Suprapubic skin (tissue), 4 donors: Measurements from ENCODE around the gene EXPH5. TPM values are rescaled to one million over a fixed set of nuclear protein-coding genes. Genes with fewer than 3 reads are reported as not detected.
A peak's percentile ranks its signal among the peaks of the same experiment; 100 is the strongest.

Source experiments
- DNase-seq, 2 donors: peaks; one replicate each; pipeline ENCODE4 v3.0.0-alpha.2; 2019; ENCODE audit warnings: low spot score in 2 of 2
- H3K27ac ChIP-seq: fragments of 200-600 bp; sonication (generic); one replicate; pipeline ENCODE4 v1.5.1; 2019
- H3K27me3 ChIP-seq: fragments of 200-600 bp; sonication (generic); one replicate; pipeline ENCODE4 v1.5.1; 2019
- H3K36me3 ChIP-seq: fragments of 200-600 bp; sonication (generic); one replicate; pipeline ENCODE4 v1.5.1; 2019
- H3K4me1 ChIP-seq: fragments of 200-600 bp; sonication (generic); one replicate; pipeline ENCODE4 v1.5.1; 2019
- H3K4me3 ChIP-seq: fragments of 200-600 bp; sonication (generic); one replicate; pipeline ENCODE4 v1.5.1; 2019; ENCODE audit warnings: mild to moderate bottlenecking
- H3K9me3 ChIP-seq: fragments of 200-600 bp; sonication (generic); one replicate; pipeline ENCODE4 v1.5.1; 2019
- EP300 ChIP-seq: sonication (generic); formaldehyde crosslinking; IDR thresholded peaks from one replicate; pipeline ENCODE4 v1.6.1; 2017; ENCODE audit warnings: antibody characterized with exemption
- POLR2A ChIP-seq, 2 donors: fragments of 450-650 bp; IDR thresholded peaks; one replicate each; pipeline ENCODE4 v1.6.1; 2017; ENCODE audit warnings: antibody characterized with exemption in 2 of 2, mild to moderate bottlenecking in 2 of 2, moderate library complexity in 2 of 2
- POLR2AphosphoS5 ChIP-seq, 3 donors: sonication (generic); formaldehyde crosslinking; IDR thresholded peaks; one replicate each; pipeline ENCODE4 v1.6.1; 2017; ENCODE audit warnings: antibody characterized with exemption in 3 of 3
- WGBS: methylation state at CpG from one replicate; pipeline ENCODE4 v1.1.5; 2018; 5-methylcytosine and 5-hydroxymethylcytosine counted together
- total RNA-seq, 4 donors: library from RNA; depleted of rRNA; stranded (reverse); fragments of >200 nt; gene quantifications; one replicate each; pipeline ENCODE4 v1.1.0, GENCODE V29; 2016
- TF ChIP-seq, protein P1 (sequence below), 2 donors: fragments of 200-600 bp in 1 of 2; fragments of 450-650 bp in 1 of 2; sonication (generic) in 1 of 2; IDR thresholded peaks; one replicate each; pipeline ENCODE4 v1.5.1; 2016 to 2019; ENCODE audit warnings: antibody characterized with exemption in 2 of 2, mild to moderate bottlenecking in 1 of 2, moderate library complexity in 1 of 2

The EXPH5 gene
- total RNA-seq, 4 donors from 2014 or later = 120 to 232 (median 149) TPM

DNA sequence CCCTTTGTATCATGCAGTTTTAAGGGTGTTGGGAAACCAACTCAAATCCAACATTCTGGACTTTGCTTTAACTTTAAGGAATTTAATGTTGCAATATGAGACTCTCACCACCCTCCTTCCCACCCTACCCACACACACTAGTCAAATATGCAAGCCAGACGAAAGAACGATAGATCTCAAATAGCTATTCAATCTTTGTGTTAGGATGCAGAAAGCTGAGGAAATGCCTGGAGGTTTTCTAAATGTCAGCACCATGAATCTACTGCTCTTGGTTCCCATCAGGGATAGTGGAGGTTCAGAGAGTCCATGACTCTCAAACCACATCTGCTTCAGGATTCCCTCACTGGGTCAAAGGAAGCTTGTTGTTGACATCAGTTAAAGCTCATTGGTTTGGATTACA is 33.7 kb downstream of the EXPH5 start:
- H3K4me1 ChIP-seq = peaks cover 43% of the 10 kb centered on the region
- DNase-seq = no peak
- H3K9me3 ChIP-seq = no peaks in the 10 kb centered on the region
- H3K27me3 ChIP-seq = no peaks in the 10 kb centered on the region
- H3K4me3 ChIP-seq = no peak overlapping the region
- H3K27ac ChIP-seq = no peak overlapping the region
- TF ChIP-seq POLR2AphosphoS5 (IDR thresholded peaks at IDR 0.05) (no peak), EP300 (no peak), POLR2A (IDR thresholded peaks at IDR 0.05) (no peak)
- TF ChIP-seq, protein P1, sequence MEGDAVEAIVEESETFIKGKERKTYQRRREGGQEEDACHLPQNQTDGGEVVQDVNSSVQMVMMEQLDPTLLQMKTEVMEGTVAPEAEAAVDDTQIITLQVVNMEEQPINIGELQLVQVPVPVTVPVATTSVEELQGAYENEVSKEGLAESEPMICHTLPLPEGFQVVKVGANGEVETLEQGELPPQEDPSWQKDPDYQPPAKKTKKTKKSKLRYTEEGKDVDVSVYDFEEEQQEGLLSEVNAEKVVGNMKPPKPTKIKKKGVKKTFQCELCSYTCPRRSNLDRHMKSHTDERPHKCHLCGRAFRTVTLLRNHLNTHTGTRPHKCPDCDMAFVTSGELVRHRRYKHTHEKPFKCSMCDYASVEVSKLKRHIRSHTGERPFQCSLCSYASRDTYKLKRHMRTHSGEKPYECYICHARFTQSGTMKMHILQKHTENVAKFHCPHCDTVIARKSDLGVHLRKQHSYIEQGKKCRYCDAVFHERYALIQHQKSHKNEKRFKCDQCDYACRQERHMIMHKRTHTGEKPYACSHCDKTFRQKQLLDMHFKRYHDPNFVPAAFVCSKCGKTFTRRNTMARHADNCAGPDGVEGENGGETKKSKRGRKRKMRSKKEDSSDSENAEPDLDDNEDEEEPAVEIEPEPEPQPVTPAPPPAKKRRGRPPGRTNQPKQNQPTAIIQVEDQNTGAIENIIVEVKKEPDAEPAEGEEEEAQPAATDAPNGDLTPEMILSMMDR (IDR thresholded peaks at IDR 0.05) = no peak
- 34% methylated on average over 2 of the region's 2 CpGs for WGBS
- no peaks in the 10 kb centered on the region for H3K36me3 ChIP-seq

DNA sequence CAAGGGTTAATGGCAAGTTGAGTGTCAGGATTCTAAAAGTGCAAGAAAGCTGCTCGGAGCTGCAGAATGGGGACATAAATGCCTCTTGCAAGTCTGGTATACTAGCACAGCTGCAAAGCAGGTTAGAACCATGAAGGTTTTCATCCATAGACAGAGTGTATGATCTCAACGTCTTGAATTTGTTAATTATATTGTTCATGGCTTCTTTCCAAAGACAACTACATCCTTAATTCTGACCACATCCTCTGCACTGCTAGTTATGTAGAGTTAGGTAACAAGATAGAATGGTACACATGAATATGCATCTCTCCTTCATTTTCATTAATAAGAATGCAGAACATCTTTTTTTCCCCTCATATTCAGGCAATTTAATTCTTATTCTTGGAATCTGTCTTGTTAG is 34.2 kb downstream of the EXPH5 start:
- H3K27me3 ChIP-seq = no peaks in the 10 kb centered on the region
- no peak overlapping the region for H3K4me3 ChIP-seq
- no peaks in the 10 kb centered on the region for H3K9me3 ChIP-seq
- WGBS = 8% methylated on average over 2 of the region's 2 CpGs
- H3K4me1 ChIP-seq = peaks cover 44% of the 10 kb centered on the region
- no peak overlapping the region for H3K27ac ChIP-seq
- no peaks in the 10 kb centered on the region for H3K36me3 ChIP-seq
- no peak for DNase-seq
- TF ChIP-seq, protein P1 (IDR thresholded peaks at IDR 0.05) = no peak
- TF ChIP-seq POLR2A (IDR thresholded peaks at IDR 0.05) (no peak), EP300 (no peak), POLR2AphosphoS5 (IDR thresholded peaks at IDR 0.05) (no peak)

DNA sequence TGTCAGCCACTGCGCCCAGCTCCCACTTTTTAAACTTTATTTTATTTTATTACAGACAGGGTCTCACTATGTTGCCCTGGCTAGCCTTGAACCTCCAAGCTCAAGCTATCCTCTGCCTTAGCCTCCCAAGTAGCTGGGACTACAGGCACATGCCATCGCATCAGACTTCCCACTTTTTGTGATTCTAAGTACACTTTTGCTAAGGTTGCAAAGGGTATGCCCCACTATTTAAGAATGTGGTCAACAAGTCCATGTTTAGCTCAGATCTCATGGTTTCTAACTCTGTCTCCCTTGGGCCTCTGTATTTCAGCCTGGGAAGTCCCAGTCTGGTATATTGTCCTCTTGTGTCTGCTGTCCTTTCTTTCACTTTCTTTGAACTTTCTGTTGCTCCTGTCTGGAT is 35.3 kb downstream of the EXPH5 start:
- Histone ChIP-seq H3K4me1 (peaks cover 41% of the 10 kb centered on the region), H3K27ac (no peak overlapping the region), H3K27me3 (no peaks in the 10 kb centered on the region), H3K4me3 (no peak overlapping the region), H3K36me3 (no peaks in the 10 kb centered on the region), H3K9me3 (no peaks in the 10 kb centered on the region)
- WGBS = 94% methylated on average over 2 of the region's 2 CpGs
- no peak for DNase-seq
- no peak for TF ChIP-seq EP300
- TF ChIP-seq POLR2AphosphoS5 (IDR thresholded peaks at IDR 0.05) = no peak
- TF ChIP-seq POLR2A (IDR thresholded peaks at IDR 0.05) = no peak
- TF ChIP-seq, protein P1 (IDR thresholded peaks at IDR 0.05) = no peak

DNA sequence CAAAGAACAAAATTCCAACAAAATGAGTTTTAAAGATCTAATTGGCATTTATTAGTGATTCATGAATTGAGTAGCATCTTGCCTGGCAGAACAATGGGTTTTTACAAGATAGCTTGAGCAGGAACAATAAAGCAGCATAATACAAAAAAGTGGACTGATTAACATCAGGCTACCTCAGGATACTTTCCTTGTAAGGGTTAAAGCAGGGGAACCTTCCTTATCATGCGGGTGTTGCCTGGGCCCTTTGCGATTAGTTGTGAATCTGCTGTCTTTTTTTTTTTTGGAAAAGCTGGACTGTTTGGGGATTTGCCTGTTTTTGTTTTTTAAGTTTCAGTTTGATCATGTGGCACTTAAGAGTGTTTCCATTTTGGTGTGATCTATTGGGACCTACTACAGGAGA is 37.5 kb downstream of the EXPH5 start:
- no peak overlapping the region for H3K4me3 ChIP-seq
- no peak overlapping the region for H3K27ac ChIP-seq
- WGBS = 46% methylated on average over 2 of the region's 2 CpGs

DNA sequence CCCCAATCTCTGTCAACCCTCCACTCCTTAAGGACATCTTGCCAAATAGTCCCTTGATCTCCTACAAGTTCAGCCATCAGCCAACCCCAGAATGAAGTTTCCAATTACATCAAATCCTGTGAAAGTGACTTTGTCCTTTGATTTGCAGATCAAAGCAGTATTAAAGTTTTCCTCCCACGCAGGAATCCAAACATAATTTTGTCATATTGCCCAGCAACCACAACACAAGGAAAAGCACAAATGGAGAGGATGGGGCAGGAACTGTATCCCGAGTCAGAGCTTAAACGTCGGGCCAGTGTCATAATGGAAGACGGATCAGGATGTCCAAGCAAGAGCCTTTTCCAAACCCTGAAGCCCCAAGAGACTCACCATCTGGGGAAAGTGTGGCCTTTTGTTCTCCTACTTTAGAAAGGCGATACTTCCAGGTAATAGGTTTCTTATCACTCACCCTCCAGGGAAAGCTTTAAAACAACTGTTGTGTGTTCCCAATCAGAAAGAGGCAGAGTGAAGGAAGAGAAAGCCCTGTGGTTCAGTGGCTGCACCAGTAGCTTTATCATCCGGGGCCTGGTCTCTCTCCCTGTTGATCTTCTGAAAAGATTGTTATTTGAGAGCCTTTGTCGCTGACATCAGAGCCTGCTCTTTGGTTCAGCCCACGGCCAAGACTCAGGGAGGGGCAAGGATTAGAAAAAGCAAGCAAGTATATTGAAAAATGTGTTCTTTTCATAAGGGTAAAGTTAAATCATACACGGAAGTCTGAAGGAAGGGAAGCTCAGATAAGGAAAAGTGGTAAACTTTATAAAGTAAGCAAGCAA is 41.7 kb downstream of the EXPH5 start:
- Histone ChIP-seq H3K27ac (peak overlapping the region; percentile 85), H3K4me1 (peaks cover 46% of the 10 kb centered on the region), H3K36me3 (no peaks in the 10 kb centered on the region), H3K9me3 (no peaks in the 10 kb centered on the region), H3K4me3 (peak overlapping the region; percentile 23), H3K27me3 (no peaks in the 10 kb centered on the region)
- WGBS = 27% methylated on average over 10 of the region's 10 CpGs
- DNase-seq = no peak
- TF ChIP-seq POLR2A (IDR thresholded peaks at IDR 0.05) (no peak), POLR2AphosphoS5 (IDR thresholded peaks at IDR 0.05) (peak in 1 of 3 donors; percentile 21)
- TF ChIP-seq, protein P1 (IDR thresholded peaks at IDR 0.05) = no peak

More for the DNA sequence above, 37.5 kb downstream of the EXPH5 start:
- TF ChIP-seq POLR2A (IDR thresholded peaks at IDR 0.05) = no peak
- no peak for TF ChIP-seq POLR2AphosphoS5 (IDR thresholded peaks at IDR 0.05)
- no peak for TF ChIP-seq EP300
- TF ChIP-seq, protein P1 (IDR thresholded peaks at IDR 0.05) = no peak
- Histone ChIP-seq H3K36me3 (no peaks in the 10 kb centered on the region), H3K9me3 (no peaks in the 10 kb centered on the region), H3K4me1 (peaks cover 36% of the 10 kb centered on the region), H3K27me3 (no peaks in the 10 kb centered on the region)
- DNase-seq = no peak
